PFSK-1 (cell line): Measurements from ENCODE around the gene PGBD5.

Experiments used
- FOXP2 ChIP-seq: optimal IDR thresholded peaks from 2 replicates; pipeline ENCODE3; 2011; ENCODE audit warnings: borderline replicate concordance, control low read depth, inconsistent platforms; ENCODE audit not compliant: insufficient read depth; ENCODE audit errors: extremely low read length, extremely low read depth
- POLR2AphosphoS5 ChIP-seq: IDR thresholded peaks from 2 replicates; pipeline ENCODE4 v1.6.1; 2012; ENCODE audit warnings: low read depth, mild to moderate bottlenecking, control low read depth, low read length, moderate library complexity
- SIN3A ChIP-seq: IDR thresholded peaks from 2 replicates; pipeline ENCODE4 v1.6.1; 2012; ENCODE audit warnings: mild to moderate bottlenecking, low read length, moderate library complexity, borderline replicate concordance; ENCODE audit not compliant: insufficient read depth
- TAF1 ChIP-seq: IDR thresholded peaks from 2 replicates; pipeline ENCODE4 v1.6.1; 2012; ENCODE audit warnings: low read length, control low read depth, borderline replicate concordance; ENCODE audit not compliant: insufficient read depth
- TF ChIP-seq, protein P1 (sequence below), 2 experiments: IDR thresholded peaks; 2 replicates each; pipeline versions ENCODE4 v1.6.1 to v1.8.0; 2011 to 2012; ENCODE audit warnings: low read depth in 2 of 2, low read length in 2 of 2, control low read depth in 1 of 2, inconsistent platforms in 1 of 2, mild to moderate bottlenecking in 1 of 2, moderate library complexity in 1 of 2; ENCODE audit not compliant: insufficient read depth in 1 of 2

DNA sequence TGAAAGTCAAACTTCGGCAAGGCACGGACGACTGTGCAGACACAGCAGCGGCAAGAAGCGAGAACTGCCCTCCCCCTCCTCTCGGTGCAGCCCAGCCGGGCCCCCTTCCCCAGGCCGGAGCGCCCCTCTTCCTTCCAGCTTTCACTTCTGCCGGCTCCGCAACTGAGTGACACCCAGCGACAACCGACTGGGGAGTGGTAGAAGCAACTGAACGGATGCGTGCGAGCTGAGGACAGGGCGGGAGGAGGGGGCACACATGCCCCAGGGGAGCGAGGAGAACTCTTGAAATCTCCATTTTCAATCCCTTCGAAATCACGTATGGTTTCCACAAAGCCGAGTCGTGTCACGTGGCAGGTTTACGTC lies 146.6 kb downstream of the PGBD5 start:
- TF ChIP-seq, protein P1, sequence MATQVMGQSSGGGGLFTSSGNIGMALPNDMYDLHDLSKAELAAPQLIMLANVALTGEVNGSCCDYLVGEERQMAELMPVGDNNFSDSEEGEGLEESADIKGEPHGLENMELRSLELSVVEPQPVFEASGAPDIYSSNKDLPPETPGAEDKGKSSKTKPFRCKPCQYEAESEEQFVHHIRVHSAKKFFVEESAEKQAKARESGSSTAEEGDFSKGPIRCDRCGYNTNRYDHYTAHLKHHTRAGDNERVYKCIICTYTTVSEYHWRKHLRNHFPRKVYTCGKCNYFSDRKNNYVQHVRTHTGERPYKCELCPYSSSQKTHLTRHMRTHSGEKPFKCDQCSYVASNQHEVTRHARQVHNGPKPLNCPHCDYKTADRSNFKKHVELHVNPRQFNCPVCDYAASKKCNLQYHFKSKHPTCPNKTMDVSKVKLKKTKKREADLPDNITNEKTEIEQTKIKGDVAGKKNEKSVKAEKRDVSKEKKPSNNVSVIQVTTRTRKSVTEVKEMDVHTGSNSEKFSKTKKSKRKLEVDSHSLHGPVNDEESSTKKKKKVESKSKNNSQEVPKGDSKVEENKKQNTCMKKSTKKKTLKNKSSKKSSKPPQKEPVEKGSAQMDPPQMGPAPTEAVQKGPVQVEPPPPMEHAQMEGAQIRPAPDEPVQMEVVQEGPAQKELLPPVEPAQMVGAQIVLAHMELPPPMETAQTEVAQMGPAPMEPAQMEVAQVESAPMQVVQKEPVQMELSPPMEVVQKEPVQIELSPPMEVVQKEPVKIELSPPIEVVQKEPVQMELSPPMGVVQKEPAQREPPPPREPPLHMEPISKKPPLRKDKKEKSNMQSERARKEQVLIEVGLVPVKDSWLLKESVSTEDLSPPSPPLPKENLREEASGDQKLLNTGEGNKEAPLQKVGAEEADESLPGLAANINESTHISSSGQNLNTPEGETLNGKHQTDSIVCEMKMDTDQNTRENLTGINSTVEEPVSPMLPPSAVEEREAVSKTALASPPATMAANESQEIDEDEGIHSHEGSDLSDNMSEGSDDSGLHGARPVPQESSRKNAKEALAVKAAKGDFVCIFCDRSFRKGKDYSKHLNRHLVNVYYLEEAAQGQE (IDR thresholded peaks at IDR 0.05; ENCODE audit: insufficient read depth in 1 of 2, low read depth in 2 of 2, low read length in 2 of 2): no peak
- TF ChIP-seq POLR2AphosphoS5: no peak
- no peak for TF ChIP-seq SIN3A
- no peak for TF ChIP-seq TAF1
- no peak for TF ChIP-seq FOXP2
